ENCODE data around the gene APOM.

APOM gene

GRCh38 chr6:31631681-31632278 lies 23.9 kb upstream of the APOM start:
- DNase-seq, result no peak

GRCh38 chr6:31632279-31632946 lies 23.3 kb upstream of the APOM start:
- no peak for DNase-seq

- DNase-seq, result no peak
These were observed 22.2 kb upstream of the APOM start for GRCh38 chr6:31633447-31633846.

GRCh38 chr6:31634131-31634530 lies 21.6 kb upstream of the APOM start:
- no peak for DNase-seq

GRCh38 chr6:31634969-31635575 lies 20.6 kb upstream of the APOM start:
- DNase-seq, result no peak

GRCh38 chr6:31636698-31637596 lies 18.7 kb upstream of the APOM start:
- no peak for DNase-seq

- DNase-seq, result no peak
These were observed 16.7 kb upstream of the APOM start for GRCh38 chr6:31639043-31639442.

- DNase-seq, result no peak
These were observed 16.2 kb upstream of the APOM start for GRCh38 chr6:31639449-31639861.

GRCh38 chr6:31640612-31641011 lies 15.1 kb upstream of the APOM start:
- no peak for DNase-seq

GRCh38 chr6:31641370-31641769 lies 14.3 kb upstream of the APOM start:
- DNase-seq, result no peak

- DNase-seq, result no peak
These were observed 12.7 kb upstream of the APOM start for GRCh38 chr6:31642798-31643570.

GRCh38 chr6:31643818-31644454 lies 11.8 kb upstream of the APOM start:
- no peak for DNase-seq

GRCh38 chr6:31645325-31645724 lies 10.4 kb upstream of the APOM start:
- DNase-seq, result no peak

- DNase-seq, result no peak
These were observed 4.0 kb upstream of the APOM start for GRCh38 chr6:31651602-31652191.

- DNase-seq, result peak; percentile 99
These were observed 2.6 kb upstream of the APOM start for GRCh38 chr6:31652925-31653724.

GRCh38 chr6:31654574-31655348 lies 933 bp upstream of the APOM start:
- no peak for DNase-seq

GRCh38 chr6:31657406-31658157 lies 1.9 kb downstream of the APOM start:
- no peak for DNase-seq

- no peak for DNase-seq
These were observed 2.5 kb downstream of the APOM start for GRCh38 chr6:31658158-31658688.

Data from NCI-H2227 treated with DMSO at 0.1 percent for 48 hours (cell line).